HG03280 (cell line): ENCODE data around the gene CAMK2A.

ENCODE experiments used
- ATAC-seq: cut with Tn5 transposase; IDR thresholded peaks from one replicate; pipeline ENCODE4 v1.9.1; 2021; ENCODE audit warnings: mild to moderate bottlenecking, moderate library complexity; ENCODE audit not compliant: unreplicated experiment

Gene CAMK2A

DNA sequence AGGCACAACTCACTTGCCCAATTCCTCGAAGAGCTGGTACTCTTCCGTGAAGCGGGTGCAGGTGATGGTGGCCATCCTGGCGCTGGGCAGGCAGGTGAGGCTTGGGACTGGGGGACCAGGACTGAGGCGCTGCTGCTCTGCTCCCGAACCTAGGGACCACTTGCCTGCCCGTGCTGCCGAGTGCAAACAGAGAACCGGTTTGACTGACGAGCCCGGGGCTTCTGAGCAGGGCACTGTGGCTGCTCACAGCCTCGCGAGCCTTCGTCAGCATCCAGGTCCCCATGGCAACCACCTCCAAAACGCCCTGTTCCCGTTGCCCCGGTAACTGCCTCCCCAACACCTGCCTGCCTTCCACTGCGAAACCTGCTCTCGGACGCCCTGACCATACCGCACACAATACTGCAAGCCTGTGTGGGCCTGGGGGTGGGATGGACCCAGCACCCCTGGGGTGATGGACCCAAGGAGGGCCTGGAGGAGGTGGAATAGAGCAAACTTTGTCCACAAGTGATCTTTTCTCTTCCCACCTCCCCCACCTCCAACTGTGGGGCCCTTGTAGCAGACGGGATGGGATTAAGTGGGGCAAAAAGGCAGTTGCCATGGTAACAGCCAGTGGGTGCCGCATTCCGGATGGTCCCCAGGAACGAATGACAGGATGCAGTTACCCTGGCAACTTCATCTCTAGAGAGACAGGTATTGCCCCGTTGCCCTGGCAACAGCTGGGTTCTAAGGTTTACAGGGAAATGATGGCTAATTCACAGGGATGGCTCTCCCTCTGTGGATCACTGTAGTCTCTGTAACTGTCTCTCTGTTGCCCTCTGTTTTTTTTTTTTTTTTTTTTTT lies at the start of gene CAMK2A:
Gene CAMK2A (minus strand): TSS at position 223 of the 840 bp plus-strand sequence. CDS start 148 bp downstream, at position 75.
- no peak for ATAC-seq

DNA sequence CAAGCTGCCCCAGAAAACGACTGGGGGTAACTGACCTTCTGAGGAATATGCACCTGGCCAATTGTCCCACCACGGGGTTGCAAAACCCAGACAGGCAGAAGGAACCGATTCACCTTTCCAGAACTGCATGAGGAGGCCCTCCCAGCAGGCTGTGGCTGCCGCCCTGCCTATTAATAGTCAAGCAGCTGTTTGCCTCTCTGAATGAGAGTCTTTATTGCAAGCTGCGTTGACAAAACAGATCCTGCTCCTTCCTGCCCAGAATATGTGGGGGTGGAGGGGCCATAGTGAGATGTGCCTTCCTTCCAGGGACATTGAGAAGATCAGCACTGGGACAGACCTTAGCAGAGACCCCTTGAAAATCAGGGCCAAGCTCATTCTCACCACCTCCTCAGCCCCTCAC lies 49.6 kb upstream of the CAMK2A start:
- no peak for ATAC-seq

DNA sequence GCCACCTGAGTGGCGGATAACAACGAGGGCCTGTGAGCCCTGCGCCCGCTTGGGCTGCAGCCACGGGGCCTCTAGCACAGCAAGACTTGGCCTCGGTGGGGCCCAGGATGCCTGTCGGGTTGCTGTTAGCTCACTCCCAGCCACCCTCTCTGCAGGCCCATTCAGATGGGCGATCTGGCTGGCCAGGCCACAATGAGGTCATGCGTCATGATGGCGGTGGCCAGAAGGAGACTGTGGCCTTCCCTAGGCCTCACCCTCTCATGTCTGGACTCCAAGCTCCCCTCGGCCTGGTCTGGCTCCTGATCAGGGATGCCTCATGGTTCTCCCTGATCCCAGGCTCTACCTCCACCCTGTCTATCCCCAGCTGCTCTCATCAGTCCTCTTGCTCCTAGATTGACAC lies 49.0 kb upstream of the CAMK2A start:
- no peak for ATAC-seq

DNA sequence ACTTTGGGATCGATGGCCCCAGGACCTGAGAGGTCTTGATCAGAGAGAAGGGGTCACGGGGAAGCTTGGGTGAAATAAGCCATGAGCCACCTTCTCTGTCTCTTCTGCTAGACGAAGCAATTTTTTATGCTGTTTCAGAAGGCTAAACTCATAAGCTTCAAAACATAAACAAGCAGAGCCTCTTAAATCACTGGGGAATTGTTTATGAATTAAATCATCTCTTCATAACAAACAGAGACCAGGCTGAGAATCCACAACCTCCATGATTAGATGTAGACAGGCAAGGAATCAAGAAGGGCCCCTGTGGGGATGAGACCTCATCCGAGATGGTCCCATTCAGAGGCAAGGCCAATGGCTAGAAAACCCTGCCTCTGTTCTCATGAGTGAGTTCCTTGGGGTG lies 46.2 kb upstream of the CAMK2A start:
- ATAC-seq: no peak

DNA sequence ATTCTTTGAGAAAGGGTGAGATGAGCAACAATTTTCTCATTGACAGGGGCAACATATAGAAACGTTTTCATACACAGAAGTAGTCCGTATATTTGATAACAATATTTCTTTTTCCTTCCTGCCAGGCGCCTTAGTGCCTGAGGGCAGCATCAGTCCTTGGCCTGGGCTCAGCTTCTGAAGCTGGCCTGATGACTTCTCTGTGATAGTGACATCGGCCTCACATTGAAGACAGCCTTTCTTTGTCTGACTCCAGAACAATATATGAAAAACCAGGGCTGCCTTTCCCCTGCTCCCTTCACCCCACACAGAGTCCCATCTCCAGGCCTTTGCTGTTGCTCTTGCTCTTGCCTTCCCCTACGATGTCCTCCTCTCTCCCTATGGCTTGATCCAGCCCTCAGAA lies 43.8 kb upstream of the CAMK2A start:
- no peak for ATAC-seq

DNA sequence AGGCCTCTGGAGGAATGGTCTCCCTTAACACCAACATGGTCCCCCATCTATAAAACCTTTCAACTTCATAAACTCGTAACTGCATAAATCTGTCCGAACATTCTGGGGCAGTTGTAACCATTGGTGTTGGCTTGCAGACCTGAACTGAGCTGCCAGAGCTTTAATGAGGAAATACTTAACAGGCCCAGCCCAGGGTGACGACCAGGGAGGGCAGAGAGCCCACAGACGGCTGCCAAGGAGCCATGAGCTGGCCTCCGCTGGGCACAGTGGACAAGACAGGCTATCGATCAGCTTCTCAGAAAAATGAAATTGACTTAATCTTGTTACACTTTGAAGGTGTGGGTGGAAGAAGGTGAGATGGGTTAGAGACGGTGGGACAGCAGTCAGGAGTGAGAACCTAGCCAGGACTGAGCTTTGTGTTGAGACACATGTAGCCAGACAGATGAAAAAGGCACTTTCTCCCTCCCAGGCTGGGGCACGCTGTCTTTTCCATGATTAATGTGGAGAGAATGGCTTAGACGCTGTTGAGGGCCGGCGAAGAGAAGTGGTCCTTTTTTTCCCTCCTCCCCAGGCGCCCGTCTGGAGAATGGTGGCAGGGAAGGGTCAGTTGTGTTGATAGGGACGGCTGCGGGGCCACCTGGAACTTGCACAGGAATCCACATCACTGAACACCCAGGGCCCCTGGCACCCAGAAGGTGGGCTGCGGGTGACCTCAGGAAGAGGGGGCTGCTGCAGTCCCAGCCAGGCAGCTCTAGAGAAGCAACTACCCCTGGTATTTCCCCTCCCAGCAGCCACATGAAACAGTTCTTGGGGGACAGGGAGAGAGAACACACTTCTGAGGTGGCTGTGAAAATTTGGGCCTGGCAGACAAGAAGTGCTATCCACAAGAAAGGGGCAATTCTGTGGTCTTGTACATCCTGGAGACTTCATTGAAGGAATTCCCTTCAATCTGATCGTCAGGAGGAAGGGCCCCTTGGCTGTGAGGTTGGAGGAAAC lies 40.6 kb upstream of the CAMK2A start:
- no peak for ATAC-seq

DNA sequence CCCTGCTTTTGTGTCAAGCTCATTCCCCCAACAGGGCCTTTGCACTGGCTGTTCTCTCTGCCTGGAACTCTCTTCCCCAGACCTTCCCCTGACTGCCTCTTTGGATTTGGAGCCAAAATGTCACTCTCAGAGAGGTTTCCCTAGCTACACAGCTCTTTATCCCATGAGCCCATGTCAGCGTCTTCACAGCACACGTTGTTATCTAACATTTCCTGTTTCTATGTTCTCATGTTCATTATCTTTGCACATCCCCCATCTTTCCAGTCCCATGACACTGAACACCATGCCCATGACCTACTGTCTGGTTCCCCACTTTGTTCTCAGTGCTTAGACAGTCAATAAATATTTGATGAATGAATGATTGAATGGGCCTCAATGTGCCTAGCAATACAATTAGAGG lies 39.5 kb upstream of the CAMK2A start:
- ATAC-seq: no peak

DNA sequence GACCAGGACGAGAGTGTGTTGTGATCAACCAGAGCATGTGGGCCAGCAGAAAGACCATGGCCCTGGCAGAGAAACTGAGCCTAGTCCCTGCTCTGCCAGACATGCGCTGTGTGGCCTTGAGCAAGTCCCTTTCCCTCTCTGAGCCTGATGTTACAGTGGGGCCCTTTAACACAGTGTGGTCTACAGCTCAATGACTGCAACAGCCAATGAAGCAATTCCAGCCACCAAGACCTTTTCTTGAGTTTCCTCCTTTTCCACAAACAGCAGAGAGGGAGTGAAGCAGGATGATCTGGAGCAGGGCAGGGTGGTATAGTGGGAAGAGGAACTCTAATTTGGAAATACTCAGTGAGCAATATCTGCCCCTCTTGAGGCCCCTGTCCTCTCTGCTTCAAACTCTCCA lies 38.9 kb upstream of the CAMK2A start:
- ATAC-seq: no peak

DNA sequence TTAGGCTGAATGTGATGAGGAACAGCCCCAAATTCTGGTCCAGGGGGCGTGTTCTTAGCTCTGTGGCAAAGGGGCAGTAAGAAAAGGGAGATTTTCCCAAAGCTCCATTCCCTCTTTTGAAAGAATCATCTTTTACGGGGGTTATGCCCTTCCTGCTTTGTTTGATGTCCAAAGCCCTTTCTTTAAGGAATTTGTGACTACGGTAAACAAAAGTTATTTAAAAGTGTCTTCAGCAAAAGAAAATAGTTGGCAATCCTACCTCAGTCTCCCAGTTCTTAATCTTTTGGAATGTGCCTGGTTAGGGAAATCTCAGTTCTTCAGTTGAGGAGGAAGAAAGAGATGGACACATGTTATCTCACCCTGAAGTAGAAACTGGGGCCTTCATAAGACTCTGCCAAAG lies 37.6 kb upstream of the CAMK2A start:
- ATAC-seq: no peak

DNA sequence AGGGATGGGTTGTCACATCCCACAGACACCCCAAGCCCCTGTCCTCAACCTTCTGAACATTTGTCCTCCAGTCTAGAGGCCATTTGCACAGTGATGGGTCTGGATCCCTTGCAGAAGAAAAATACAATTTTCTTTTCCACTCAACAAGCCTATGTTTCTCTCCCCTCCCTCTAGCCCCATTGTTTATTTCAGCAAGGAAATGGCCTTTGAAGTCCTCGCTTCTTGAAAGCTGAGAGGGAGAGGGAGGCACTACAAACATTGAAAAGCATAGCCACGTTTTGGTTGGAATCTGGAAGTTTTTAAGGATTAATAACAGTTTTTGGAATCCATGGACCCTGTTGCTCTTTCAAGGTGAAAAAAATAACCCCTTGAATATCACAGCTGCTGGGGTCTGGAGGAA lies 37.1 kb upstream of the CAMK2A start:
- ATAC-seq: no peak

DNA sequence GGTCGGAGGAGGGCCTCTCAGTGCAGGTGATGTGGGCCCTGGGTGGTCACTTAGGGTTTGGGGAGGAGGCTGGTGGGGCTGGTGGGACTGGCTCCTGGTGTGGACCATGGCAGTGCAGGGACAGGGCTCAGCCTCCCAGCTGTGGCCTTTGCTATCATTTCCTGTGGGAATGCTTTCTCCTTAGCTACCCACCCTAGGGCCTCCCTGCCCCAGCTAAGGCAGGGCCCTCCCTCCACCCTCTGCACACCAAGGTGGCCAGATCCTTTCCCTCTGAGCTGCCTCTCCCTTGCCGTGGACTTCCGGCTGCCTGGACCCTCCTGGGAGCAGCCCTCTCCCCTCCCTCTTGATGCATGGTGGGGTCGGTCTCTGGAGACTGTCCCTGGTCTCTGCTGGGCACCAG lies 35.9 kb upstream of the CAMK2A start:
- no peak for ATAC-seq

DNA sequence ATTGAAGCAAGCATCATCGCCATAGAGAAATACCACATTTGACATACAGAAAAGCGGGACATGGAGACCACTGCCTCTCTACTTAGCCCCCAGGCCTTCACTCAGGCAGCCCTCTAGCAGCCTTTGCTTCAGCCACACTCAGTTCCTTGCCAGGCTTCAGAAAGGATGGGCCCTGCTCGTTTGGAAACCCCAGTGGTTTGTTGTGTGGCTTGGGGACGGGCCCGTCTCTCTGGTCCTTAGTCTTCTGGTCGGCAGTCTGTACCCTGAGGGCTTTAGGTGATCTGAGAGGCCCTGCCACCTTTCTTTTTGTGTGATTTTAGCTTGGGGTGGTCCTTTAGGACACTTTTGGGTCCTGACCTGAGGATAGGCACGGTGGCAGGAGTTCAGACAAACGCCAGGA lies 34.2 kb upstream of the CAMK2A start:
- ATAC-seq: no peak

DNA sequence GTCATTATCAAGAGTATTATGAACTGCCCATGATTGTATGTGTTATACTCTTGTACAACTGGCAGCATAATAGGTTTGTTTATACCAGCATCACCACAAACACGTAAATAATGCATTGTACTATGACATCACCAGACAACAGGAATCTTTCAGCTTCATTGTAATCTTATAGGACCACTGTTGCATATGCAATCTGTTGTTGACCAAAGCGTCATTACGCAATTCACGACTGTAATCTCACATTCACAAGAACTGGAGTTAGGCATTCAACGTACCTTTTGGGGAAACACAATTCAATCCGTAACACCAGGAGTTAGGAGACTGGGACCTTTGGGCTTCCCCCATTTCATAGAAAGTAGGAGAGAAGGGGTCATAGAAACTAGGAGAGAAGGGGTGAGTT lies 33.5 kb upstream of the CAMK2A start:
- ATAC-seq: no peak

DNA sequence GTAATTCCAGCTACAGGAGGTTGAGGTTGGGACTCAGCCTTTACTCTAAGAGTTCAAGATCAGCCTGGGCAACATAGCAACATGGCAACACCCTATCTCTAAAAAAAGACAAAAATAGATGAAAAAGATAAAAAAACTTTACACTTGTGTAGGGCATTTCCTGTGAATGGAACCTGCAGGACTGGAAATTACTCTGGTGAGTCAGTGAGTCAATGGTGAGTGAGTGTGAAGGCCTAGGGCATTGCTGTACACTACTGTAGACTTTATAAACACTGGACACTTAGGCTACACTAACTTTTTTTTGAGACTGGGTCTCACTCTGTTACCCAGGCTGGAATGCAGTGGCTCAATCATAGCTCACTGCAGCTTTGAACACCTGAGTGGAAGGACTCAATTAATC lies 32.6 kb upstream of the CAMK2A start:
- ATAC-seq: no peak

DNA sequence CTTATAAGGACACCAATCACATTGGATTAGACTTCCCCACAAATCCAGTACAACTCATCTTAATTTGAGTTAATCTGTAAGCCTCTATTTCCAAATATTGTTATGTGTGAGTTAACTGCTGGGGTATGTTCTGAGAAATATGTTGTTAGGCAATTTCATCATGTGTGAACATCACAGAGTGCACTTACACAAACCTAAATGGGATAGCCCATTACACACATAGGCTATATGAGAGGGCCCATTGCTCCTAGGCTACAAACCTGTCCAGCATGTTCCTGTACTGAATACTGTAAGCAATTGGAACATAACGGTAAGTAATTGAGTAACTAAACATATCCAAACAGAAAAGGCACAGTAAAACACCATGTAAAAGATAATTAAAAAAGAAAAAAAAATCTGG lies 32.2 kb upstream of the CAMK2A start:
- ATAC-seq: no peak

DNA sequence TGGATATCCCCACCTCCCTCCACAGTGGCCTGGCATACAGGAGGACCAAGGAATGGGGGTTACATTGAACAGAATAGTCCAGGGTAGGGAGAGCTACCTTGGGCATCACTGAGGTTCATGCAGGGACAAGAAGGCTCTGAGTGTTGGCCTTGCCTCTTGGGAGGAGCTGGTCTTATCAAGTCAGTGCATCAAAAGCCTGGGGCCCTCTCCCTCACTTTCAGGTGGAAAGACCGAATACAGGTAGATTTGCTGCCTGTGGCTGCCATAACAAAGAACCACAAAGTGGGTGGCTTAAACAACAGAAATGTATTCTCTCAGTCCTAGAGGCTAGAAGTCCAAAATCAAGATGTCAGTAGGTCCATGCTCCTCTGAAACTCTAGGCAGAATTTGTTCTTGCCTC lies 31.6 kb upstream of the CAMK2A start:
- ATAC-seq: no peak

DNA sequence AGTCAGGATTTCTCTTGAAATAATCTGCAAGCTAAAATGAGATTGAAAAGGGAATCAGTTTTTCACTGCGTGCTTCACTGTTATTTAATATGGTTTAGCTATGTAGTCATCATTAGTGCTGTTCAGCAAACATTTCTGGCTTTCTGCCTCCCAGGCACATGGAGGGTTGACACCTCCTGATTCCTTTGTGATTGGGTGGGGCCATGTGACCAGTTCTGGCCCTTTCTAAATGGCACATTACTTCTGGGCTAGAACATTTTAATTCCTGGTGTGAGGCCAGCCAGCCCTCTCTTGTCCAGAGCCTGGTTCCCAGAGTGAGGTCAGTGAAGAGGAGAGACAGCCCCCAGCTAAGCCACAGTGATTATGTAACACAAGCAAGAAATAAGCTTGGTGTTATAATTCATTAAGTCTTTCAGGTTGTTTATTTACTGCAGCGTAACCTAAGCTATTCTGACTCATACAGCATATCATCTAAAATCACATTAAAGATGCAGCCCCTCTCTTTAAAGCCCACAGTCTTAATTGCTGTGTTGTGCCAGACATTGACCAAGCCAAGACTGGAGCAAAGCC lies 30.6 kb upstream of the CAMK2A start:
- ATAC-seq: no peak

DNA sequence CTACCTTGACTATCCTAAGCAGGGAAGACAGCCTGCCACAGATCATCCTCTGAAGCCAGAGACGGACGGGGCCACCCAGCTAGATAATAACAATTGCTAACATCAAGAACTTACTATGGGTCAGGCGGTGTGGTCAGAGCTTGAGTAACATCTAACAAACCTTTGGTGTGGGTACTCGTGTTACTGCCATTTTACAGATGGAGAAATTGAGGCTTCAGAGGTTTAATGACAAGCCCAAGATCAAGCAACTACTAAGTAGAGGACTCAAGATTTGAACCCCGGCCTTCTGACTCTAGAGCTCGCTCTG lies 29.9 kb upstream of the CAMK2A start:
- no peak for ATAC-seq

DNA sequence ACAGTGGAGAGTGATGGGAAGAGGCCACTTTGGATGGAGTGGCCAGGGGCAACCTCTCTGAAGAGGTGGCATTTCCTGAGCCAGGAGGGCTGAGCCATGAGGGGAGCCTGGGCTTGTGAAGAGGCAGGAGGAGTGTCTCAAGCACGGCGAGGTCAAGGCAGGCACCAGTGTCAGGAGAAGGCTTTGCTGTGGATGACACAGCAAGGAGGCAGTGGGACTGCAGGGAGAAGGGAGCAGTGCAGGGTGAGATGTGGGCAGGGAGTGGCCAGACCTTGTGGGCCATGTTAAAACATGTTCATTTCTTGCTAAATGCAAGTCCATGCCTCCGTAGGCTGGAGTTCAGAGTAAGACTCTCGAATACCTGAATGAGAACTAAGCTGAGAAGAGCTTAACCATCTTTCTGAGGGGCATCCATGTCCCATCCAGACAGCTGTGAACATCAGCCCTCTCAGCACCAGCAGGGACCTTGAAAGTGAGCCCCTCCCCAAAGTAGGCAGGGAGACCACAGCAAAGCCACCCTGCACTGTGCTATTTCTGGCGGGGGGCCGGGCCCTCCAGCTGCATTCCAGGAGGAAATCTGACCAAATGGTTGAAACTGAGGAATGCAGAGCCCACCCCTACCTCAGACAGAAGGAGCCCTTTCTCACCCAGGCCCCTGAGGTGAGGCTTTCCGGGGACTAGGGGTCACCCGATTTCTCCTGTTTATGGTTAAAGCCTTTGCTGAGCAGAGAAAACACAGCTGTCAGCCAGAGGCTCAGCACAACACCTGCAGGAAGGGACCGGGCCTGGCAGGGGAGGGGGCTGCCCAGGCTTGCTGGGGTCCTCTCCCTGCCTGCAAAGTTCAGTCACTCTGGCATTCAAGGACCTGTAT lies 29.3 kb upstream of the CAMK2A start:
- ATAC-seq: no peak

DNA sequence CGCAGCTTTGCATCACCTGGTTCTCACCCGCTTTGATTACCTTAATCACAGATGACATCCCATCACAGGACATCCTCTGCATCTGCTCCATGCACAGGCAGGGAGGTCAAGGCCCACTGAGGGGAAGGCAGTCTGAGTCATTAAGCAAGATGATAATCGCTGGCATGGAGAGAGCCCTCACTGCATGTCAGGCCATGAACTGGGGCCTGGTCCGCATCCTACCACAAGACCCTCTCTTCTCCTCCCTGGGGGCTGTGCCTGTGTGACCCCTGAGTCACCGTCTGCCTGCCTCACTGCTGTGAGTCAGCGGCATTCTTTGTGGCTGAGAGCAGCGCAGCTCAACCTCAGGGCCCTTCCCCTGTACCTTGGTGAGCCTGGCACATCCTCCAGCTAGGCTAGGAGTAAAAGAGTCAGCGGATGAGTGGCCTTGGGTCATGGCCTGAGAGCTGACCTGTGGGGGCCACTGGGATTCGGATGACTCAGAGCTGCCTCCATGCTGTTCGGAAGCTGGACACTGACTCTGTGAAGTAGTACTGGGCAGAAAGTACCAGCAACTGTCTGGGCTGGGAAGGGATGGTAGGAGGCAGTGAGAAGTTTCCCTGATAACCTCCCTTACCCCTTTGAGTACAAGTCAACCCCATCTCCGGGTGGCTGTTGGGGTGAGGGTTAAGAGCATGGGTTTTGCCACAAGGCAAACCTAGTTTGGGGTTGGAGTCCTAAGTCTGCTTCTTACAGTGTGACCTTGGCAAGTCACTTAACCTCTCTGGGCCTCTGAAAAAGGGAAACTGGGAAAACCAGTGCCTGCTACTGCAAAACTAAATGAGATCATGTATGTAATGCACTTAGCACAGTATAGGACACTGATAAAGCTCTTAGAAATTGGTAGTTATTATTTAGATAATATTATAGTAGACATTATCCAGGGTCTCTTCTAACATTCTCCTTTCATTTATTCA lies 27.8 kb upstream of the CAMK2A start:
- ATAC-seq: no peak
